AG04449 (cell line): ENCODE results near the gene SNORC.

Experiments
- CTCF ChIA-PET: fragments of 350-600 bp; formaldehyde crosslinking; extraction: SDS; loops from one replicate; lab custom pipeline; 2021; ENCODE audit warnings: antibody characterized with exemption; lab: Yijun Ruan, JAX
- POLR2A ChIA-PET: fragments of 400-600, 350-600 bp; formaldehyde crosslinking; extraction: SDS; loops from one replicate; lab custom pipeline; 2020; ENCODE audit warnings: antibody characterized with exemption, inconsistent platforms; lab: Yijun Ruan, JAX
- DNase-seq: peaks from one replicate; pipeline ENCODE4 v3.0.0-alpha.2; 2010; ENCODE audit warnings: low read depth, low spot score
- H3K4me3 ChIP-seq: 2 replicates; pipeline ENCODE4 v1.5.1; 2011; ENCODE audit warnings: low read depth, mild to moderate bottlenecking, control low read depth, low read length
- TF ChIP-seq, protein P1 (sequence below): IDR thresholded peaks from one replicate; pipeline ENCODE4 v1.5.1; 2011; ENCODE audit warnings: mild to moderate bottlenecking, moderate library complexity, low read length, control low read depth, inconsistent platforms; ENCODE audit not compliant: insufficient read depth; ENCODE audit errors: missing control alignments

The SNORC gene

GRCh38 chr2:232888099-232888836 is 18.2 kb downstream of the SNORC start:
- CTCF ChIA-PET, result interaction anchor here (1.4 to 2.1 kb wide), 2 partner anchors 28 to 166 kb away, joined by 3 to 11 read pairs; no protein-coding TSS in a partner anchor
- no peak for DNase-seq
- TF ChIP-seq, protein P1, sequence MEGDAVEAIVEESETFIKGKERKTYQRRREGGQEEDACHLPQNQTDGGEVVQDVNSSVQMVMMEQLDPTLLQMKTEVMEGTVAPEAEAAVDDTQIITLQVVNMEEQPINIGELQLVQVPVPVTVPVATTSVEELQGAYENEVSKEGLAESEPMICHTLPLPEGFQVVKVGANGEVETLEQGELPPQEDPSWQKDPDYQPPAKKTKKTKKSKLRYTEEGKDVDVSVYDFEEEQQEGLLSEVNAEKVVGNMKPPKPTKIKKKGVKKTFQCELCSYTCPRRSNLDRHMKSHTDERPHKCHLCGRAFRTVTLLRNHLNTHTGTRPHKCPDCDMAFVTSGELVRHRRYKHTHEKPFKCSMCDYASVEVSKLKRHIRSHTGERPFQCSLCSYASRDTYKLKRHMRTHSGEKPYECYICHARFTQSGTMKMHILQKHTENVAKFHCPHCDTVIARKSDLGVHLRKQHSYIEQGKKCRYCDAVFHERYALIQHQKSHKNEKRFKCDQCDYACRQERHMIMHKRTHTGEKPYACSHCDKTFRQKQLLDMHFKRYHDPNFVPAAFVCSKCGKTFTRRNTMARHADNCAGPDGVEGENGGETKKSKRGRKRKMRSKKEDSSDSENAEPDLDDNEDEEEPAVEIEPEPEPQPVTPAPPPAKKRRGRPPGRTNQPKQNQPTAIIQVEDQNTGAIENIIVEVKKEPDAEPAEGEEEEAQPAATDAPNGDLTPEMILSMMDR, result no peak
- POLR2A ChIA-PET, result no interaction called here
- H3K4me3 ChIP-seq, result no peak overlapping the region

GRCh38 chr2:232888839-232889529 is 18.9 kb downstream of the SNORC start:
- DNase-seq, result no peak
- POLR2A ChIA-PET, result no interaction called here
- CTCF ChIA-PET, result interaction anchor here (1.4 kb wide), 1 partner anchor 29 kb away, joined by 3 read pairs; no protein-coding TSS in a partner anchor
- no peak overlapping the region for H3K4me3 ChIP-seq
- TF ChIP-seq, protein P1, result no peak

- POLR2A ChIA-PET, result no interaction called here
- CTCF ChIA-PET, result interaction anchor here (1.7 kb wide), 1 partner anchor 164 kb away, joined by 9 read pairs; no protein-coding TSS in a partner anchor
- DNase-seq, result no peak
- TF ChIP-seq, protein P1, result no peak
- H3K4me3 ChIP-seq, result no peak overlapping the region
Measured at GRCh38 chr2:232889876-232890401, 19.9 kb downstream of the SNORC start.

GRCh38 chr2:232890536-232890895 is 20.5 kb downstream of the SNORC start:
- no peak overlapping the region for H3K4me3 ChIP-seq
- no peak for DNase-seq
- ChIA-PET CTCF (interaction anchor here (1.7 kb wide), 1 partner anchor 163 kb away, joined by 9 read pairs; no protein-coding TSS in a partner anchor), POLR2A (no interaction called here)
- TF ChIP-seq, protein P1, result no peak

- POLR2A ChIA-PET, result no interaction called here
- TF ChIP-seq, protein P1, result no peak
- CTCF ChIA-PET, result interaction anchor here (1.7 kb wide), 1 partner anchor 163 kb away, joined by 9 read pairs; no protein-coding TSS in a partner anchor
- DNase-seq, result no peak
- no peak overlapping the region for H3K4me3 ChIP-seq
Measured at GRCh38 chr2:232890896-232891601, 21.0 kb downstream of the SNORC start.
